GM18498 (cell line): ENCODE results near the gene SLC17A5.
"Not testable (repeated sequence)": the region's sequence is repeated elsewhere in the genome, so short reads cannot be mapped to it uniquely, and the experiment has no call there.

Source experiments
- ATAC-seq: cut with Tn5 transposase; IDR thresholded peaks from one replicate; pipeline ENCODE4 v1.9.1; 2021; ENCODE audit warnings: mild to moderate bottlenecking, moderate library complexity; ENCODE audit not compliant: unreplicated experiment

The SLC17A5 gene

GRCh38 chr6:73618082-73618481 is 35.7 kb downstream of the SLC17A5 start:
- not testable (repeated sequence) for ATAC-seq

- no peak for ATAC-seq
These were observed 39.0 kb downstream of the SLC17A5 start for GRCh38 chr6:73614802-73615201.

GRCh38 chr6:73613806-73614536 is 39.8 kb downstream of the SLC17A5 start:
- ATAC-seq: no peak

GRCh38 chr6:73612611-73613010 is 41.2 kb downstream of the SLC17A5 start:
- ATAC-seq: no peak

GRCh38 chr6:73610444-73611275 is 43.1 kb downstream of the SLC17A5 start:
- no peak for ATAC-seq

- no peak for ATAC-seq
These were observed 45.0 kb downstream of the SLC17A5 start for GRCh38 chr6:73608761-73609160.

GRCh38 chr6:73606428-73606827 is 47.4 kb downstream of the SLC17A5 start:
- ATAC-seq: no peak

- no peak for ATAC-seq
These were observed 49.3 kb downstream of the SLC17A5 start for GRCh38 chr6:73604461-73604860.

GRCh38 chr6:73604020-73604419 is 49.8 kb downstream of the SLC17A5 start:
- no peak for ATAC-seq

GRCh38 chr6:73586416-73586974 is 67.3 kb downstream of the SLC17A5 start:
- ATAC-seq: peak; percentile 3

GRCh38 chr6:73585566-73586415 is 68.0 kb downstream of the SLC17A5 start:
- peak; percentile 86 for ATAC-seq

GRCh38 chr6:73581293-73581692 is 72.5 kb downstream of the SLC17A5 start:
- ATAC-seq: no peak

GRCh38 chr6:73580247-73581149 is 73.3 kb downstream of the SLC17A5 start:
- peak; percentile 73 for ATAC-seq

- peak; percentile 18 for ATAC-seq
These were observed 73.9 kb downstream of the SLC17A5 start for GRCh38 chr6:73579851-73580246.

GRCh38 chr6:73579389-73579788 is 74.4 kb downstream of the SLC17A5 start:
- ATAC-seq: no peak

- no peak for ATAC-seq
These were observed 76.1 kb downstream of the SLC17A5 start for GRCh38 chr6:73577676-73578075.

GRCh38 chr6:73572531-73572930 is 81.3 kb downstream of the SLC17A5 start:
- not testable (repeated sequence) for ATAC-seq

- not testable (repeated sequence) for ATAC-seq
These were observed 82.3 kb downstream of the SLC17A5 start for GRCh38 chr6:73571218-73572181.

GRCh38 chr6:73569121-73569520 is 84.7 kb downstream of the SLC17A5 start:
- ATAC-seq: no peak
